Subcutaneous adipose tissue (tissue), 4 donors: Measurements from ENCODE around the gene UGT1A5. TPM values are rescaled to one million over a fixed set of nuclear protein-coding genes. Genes with fewer than 3 reads are reported as not detected.

Experiments
- total RNA-seq, 4 donors: library from RNA; depleted of rRNA; stranded (reverse); fragments of >200 nt; gene quantifications; one replicate each; pipeline ENCODE4 v1.1.0, GENCODE V29; 2016
- TF ChIP-seq, protein P1 (sequence below): fragments of 450-650 bp; IDR thresholded peaks from one replicate; pipeline ENCODE4 v1.5.1; 2016; ENCODE audit warnings: low read depth, mild to moderate bottlenecking, control low read depth, antibody characterized with exemption, moderate library complexity

Gene UGT1A5
- total RNA-seq, 4 donors from 2014 or later, result not detected

DNA sequence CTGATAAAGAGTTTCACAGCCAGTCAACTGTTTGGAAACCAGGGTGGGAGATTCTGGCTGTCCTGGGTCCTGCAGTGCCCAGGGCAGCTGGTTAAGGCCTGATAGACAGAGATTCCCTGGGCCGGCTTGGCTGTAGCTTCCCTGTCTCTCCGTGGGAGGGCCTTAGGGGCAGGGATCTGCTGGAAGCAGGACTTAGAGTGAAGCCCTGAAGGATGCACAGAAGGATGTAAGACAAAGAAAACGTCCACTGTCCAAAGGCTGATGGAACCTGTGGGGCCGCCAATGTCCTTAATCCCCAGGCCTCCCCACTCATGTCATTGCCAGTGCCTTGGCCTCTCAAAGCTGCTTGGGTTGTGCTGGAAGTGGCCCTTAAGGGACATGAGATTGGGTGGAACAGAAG lies 98.4 kb downstream of the UGT1A5 start:
- TF ChIP-seq, protein P1, sequence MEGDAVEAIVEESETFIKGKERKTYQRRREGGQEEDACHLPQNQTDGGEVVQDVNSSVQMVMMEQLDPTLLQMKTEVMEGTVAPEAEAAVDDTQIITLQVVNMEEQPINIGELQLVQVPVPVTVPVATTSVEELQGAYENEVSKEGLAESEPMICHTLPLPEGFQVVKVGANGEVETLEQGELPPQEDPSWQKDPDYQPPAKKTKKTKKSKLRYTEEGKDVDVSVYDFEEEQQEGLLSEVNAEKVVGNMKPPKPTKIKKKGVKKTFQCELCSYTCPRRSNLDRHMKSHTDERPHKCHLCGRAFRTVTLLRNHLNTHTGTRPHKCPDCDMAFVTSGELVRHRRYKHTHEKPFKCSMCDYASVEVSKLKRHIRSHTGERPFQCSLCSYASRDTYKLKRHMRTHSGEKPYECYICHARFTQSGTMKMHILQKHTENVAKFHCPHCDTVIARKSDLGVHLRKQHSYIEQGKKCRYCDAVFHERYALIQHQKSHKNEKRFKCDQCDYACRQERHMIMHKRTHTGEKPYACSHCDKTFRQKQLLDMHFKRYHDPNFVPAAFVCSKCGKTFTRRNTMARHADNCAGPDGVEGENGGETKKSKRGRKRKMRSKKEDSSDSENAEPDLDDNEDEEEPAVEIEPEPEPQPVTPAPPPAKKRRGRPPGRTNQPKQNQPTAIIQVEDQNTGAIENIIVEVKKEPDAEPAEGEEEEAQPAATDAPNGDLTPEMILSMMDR, result no peak

DNA sequence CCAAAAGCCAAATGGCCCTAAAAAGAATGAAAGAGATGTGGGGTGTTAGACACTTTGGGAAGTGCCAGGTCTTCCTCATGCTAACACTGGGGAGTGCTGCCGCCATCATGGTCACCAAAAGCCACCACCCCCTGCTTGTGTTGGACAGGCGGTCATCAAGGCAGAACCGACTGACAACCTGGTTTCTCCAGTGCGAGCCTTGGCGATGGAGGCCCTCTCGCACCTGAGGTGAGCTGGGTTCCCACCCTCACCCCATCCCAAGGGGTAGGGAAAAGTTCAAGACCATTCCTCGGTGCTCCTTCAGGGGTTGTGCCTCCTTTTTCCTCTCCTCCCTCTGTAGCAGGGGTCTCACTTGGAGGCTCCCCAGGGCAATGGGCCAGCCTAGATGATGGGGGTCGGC lies 99.0 kb downstream of the UGT1A5 start:
- TF ChIP-seq, protein P1, result no peak

DNA sequence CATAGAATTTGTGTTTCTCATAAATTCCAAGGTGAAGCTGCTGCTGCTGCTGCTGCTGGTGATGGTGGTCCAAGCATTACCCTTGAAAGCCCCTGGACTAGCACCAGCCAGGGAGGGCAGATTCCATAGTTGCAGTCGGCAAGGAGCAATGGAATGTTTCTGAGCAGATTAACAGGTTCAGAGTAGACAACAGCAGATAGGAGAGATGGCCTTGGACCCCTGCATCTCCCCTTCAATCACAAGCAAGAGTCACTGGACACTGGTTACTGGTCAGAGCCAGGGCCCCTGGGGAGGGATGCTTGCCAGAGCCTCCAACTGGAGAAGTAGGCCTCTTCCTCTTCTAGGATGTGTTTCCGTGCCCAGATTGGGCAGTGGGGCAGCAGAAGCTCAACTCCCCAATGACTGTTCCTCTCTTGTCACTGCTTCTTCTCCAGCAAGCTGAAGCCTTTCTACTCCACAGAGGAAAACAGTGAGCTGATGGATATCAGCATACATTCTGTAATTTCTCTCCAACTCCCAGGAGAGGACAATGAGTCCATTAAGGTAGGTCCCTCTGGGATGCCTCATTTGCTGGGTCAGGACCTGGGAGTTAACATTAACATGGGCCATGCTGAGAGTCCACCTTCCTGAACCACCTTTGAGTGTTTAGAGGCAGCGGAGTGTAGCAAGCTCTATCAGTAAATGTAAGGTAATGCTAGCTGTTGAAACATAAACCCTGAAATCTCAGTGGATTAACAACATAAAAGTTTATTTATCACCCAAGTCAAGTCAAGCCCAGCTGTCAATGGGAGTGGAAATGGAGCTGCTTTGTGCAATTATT lies 100.7 kb downstream of the UGT1A5 start:
- TF ChIP-seq, protein P1, result no peak

DNA sequence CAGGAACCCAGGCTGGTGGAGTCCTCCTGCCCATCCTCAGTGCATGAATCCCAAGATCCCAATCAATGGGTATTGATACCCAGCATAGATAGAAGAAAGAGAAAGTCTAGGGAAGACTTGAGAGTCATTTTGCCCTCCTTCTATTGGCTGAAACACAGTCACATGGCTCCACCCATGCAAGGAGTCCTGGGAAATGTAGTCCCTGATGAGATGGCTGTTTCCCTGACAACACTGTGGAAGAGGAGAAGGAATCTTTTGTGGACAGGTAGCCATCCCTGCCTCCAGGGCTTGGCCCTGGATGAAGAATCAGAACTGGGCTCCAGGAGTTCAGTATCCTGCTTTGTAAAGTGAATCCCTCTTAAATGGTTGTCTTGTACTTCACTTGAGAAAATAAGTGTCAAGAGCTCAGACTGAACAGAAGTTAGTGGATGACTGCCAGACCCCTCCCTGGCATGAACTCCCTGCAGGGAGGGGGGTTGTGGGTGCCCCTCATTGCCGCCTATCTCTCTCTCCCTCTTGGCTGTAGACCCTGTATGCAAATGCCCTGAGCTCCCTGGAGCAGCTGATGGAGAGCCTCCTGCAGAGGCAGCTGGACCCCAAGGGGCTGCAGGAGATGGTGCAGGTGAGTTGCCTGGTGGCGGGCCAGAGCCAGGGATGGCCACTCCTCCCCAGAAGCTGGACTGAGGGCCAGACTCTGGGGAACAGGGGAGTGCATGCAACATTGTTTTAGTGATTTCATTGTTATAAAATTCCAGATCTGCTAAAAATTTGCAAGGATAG lies 101.5 kb downstream of the UGT1A5 start:
- TF ChIP-seq, protein P1, result no peak

DNA sequence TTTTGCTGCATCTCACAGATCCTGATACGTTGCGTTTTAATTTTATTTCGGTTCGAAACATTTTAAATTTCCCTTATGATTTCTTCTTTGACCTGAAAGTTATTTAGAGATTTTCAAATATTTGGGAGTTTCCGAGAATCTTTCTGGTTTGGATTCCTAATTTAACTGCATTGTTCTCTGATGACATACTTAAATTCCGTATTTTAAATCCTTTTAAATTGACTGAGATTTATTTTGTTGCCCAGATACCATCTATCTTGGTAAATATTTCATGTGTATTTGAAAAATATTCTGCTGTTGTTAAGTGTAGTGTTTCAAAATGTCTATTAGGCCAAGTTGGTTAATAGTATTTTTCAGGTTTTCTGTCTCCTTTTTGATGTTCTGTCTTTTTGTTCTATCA lies 103.2 kb downstream of the UGT1A5 start:
- TF ChIP-seq, protein P1, result no peak

DNA sequence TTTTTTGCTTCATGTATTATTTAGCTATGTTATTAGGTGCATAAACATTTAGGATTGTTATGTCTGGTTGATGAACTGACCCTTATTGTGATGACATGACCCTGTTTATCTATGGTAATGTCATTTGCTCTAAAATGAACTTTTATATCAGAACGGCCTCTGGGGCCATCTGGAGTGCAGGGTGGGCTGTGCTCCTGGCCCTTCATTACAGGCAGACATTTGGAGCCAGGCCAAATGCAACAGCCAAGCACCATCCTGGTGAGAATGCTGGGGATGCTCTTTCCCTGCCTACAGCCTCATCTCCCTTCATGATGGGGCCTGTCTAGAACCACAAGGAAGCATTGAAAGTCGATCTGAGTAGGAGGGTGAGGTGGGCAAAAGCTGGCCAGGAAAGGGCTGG lies 103.6 kb downstream of the UGT1A5 start:
- TF ChIP-seq, protein P1, result no peak

DNA sequence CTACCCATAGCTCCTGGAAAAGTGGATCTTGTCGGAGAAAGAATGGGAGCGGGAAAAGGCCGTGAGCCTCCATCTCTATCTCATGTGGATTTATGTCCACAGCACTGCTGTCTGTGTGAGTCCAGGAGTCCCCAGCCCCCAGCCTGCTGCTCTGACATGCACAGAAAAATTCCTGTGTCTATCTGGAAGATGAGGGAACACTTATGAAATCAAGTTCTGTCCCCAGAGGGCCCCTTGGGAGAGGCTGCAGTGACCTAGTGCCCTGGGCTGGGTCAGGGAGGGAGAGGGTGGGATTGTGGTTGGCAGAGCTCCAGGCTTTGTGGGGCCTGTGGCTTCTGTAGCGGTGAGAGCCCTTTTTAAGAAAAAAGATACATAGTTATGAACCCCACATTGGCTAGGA lies 104.1 kb downstream of the UGT1A5 start:
- TF ChIP-seq, protein P1, result no peak
